Keratinocyte (primary cell): ENCODE measurements around the gene SLC6A19. TPM values are rescaled to one million over a fixed set of nuclear protein-coding genes. Genes with fewer than 3 reads are reported as not detected.

ENCODE experiments used
- DNase-seq: peaks from one replicate; pipeline ENCODE4 v3.0.0-alpha.2; 2011; ENCODE audit warnings: low read depth, missing footprints, low spot score
- FAIRE-seq: peaks from 2 replicates; lab custom pipeline; 2011; peaks lifted over from hg19 to GRCh38; lab: Jason Lieb, UNC
- H2AFZ ChIP-seq: 2 replicates; pipeline ENCODE4 v1.6.0; 2012; ENCODE audit warnings: low read length, control low read depth, inconsistent platforms; ENCODE audit not compliant: control insufficient read depth
- H3K27ac ChIP-seq: 2 replicates; pipeline ENCODE4 v1.5.1; 2011; ENCODE audit warnings: low read length; ENCODE audit not compliant: control insufficient read depth, insufficient read depth
- H3K27me3 ChIP-seq: 3 replicates; pipeline ENCODE4 v1.6.0; 2011; ENCODE audit warnings: low read length; ENCODE audit not compliant: control insufficient read depth, insufficient read depth; ENCODE audit errors: extremely low read depth
- H3K36me3 ChIP-seq, 2 experiments: 2 replicates in 1 of 2; 3 replicates in 1 of 2; pipeline ENCODE4 v1.5.1; 2011; ENCODE audit warnings: low read length in 2 of 2, mild to moderate bottlenecking in 1 of 2; ENCODE audit not compliant: control insufficient read depth in 2 of 2, insufficient read depth in 2 of 2; ENCODE audit errors: extremely low read depth in 1 of 2
- H3K4me1 ChIP-seq: 3 replicates; pipeline ENCODE4 v1.5.1; 2011; ENCODE audit warnings: low read length; ENCODE audit not compliant: control insufficient read depth, insufficient read depth; ENCODE audit errors: extremely low read depth
- H3K4me2 ChIP-seq: 3 replicates; pipeline ENCODE4 v1.6.0; 2011; ENCODE audit warnings: low read depth, low read length; ENCODE audit not compliant: control insufficient read depth, insufficient read depth; ENCODE audit errors: extremely low read depth
- H3K4me3 ChIP-seq, 3 experiments: fragments of 200-600 bp in 1 of 3; sonication (generic) in 1 of 3; 2 replicates in 2 of 3; 3 replicates in 1 of 3; pipeline ENCODE4 v1.5.1; 2011 to 2016; ENCODE audit warnings: low read length in 3 of 3, mild to moderate bottlenecking in 3 of 3, control low read depth in 2 of 3, inconsistent platforms in 1 of 3, low read depth in 1 of 3, mixed read lengths in 1 of 3, mixed run types in 1 of 3, moderate library complexity in 1 of 3; ENCODE audit not compliant: control insufficient read depth in 2 of 3, insufficient read depth in 2 of 3; ENCODE audit errors: extremely low read depth in 1 of 3
- H3K79me2 ChIP-seq: 2 replicates; pipeline ENCODE4 v1.6.0; 2012; ENCODE audit warnings: low read length; ENCODE audit not compliant: control insufficient read depth, insufficient read depth
- H3K9ac ChIP-seq: 3 replicates; pipeline ENCODE4 v1.6.0; 2011; ENCODE audit warnings: low read length; ENCODE audit not compliant: control insufficient read depth, insufficient read depth; ENCODE audit errors: extremely low read depth
- H3K9me1 ChIP-seq: 3 replicates; pipeline ENCODE4 v1.6.0; 2011; ENCODE audit warnings: low read length; ENCODE audit not compliant: control insufficient read depth, insufficient read depth; ENCODE audit errors: extremely low read depth
- H3K9me3 ChIP-seq: 2 replicates; pipeline ENCODE4 v1.5.1; 2012; ENCODE audit warnings: low read depth, low read length; ENCODE audit not compliant: control insufficient read depth
- H4K20me1 ChIP-seq: 3 replicates; pipeline ENCODE4 v1.6.0; 2011; ENCODE audit warnings: low read length; ENCODE audit not compliant: control insufficient read depth, insufficient read depth; ENCODE audit errors: extremely low read depth
- CTCF ChIP-seq, 3 experiments: IDR thresholded peaks in 1 of 3; conservative IDR thresholded peaks in 1 of 3; optimal IDR thresholded peaks in 1 of 3; 2 replicates in 2 of 3; 3 replicates in 1 of 3; pipeline versions ENCODE3 to v1.5.1; 2011; ENCODE audit warnings: low read length in 3 of 3, mild to moderate bottlenecking in 3 of 3, moderate library complexity in 2 of 3, control low read depth in 1 of 3, inconsistent platforms in 1 of 3; ENCODE audit not compliant: insufficient read depth in 2 of 3; ENCODE audit errors: extremely low read depth in 1 of 3
- EZH2 ChIP-seq: IDR thresholded peaks from one replicate; pipeline ENCODE4 v1.6.1; 2012; ENCODE audit warnings: inconsistent platforms, mild to moderate bottlenecking, low read length, moderate library complexity
- dilution Hi-C: fragments of 300-500 bp; cut with MboI; formaldehyde crosslinking; loops from one replicate; pipeline ENCODE4 v1.7.0; 2020; ENCODE audit warnings: low sequenced_read_pairs; ENCODE audit not compliant: extremely low pct_ligation_motif_present
- polyA plus RNA-seq, 5 experiments: library from polyadenylated mRNA; depleted of rRNA in 3 of 5; stranded (reverse) in 3 of 5; stranded (forward) in 1 of 5; unstranded in 1 of 5; fragments of >200 nt; gene quantifications; 1 replicate in 1 of 5; 2 replicates in 3 of 5; 3 replicates in 1 of 5; pipeline versions ENCODE4 v1.2.1 to v1.2.3, GENCODE V29; 2011 to 2012; ENCODE audit warnings: missing spikeins in 2 of 5, low read depth in 1 of 5, low replicate concordance in 1 of 5

Gene SLC6A19
- polyA plus RNA-seq, 1 donor (not counting 4 experiments of a cell fraction or from before 2014, with no cell fraction given): not detected

GRCh38 chr5:1212881-1213280 is 11.5 kb downstream of the SLC6A19 start:
- H3K9ac ChIP-seq: no peak overlapping the region
- H3K27ac ChIP-seq: no peak overlapping the region
- DNase-seq (no peak), FAIRE-seq (no peak)
- H3K4me1 ChIP-seq: no peaks in the 10 kb centered on the region
- no peaks in the 10 kb centered on the region for H3K36me3 ChIP-seq
- H3K4me3 ChIP-seq: no peak overlapping the region
- H3K9me3 ChIP-seq: peaks cover 13% of the 10 kb centered on the region
- no peak overlapping the region for H3K4me2 ChIP-seq
- H3K27me3 ChIP-seq: peaks cover 3% of the 10 kb centered on the region
- dilution Hi-C loops: no loop called here
- no peaks in the 10 kb centered on the region for H4K20me1 ChIP-seq
- H3K9me1 ChIP-seq: no peaks in the 10 kb centered on the region
- TF ChIP-seq EZH2 (no peak), CTCF (optimal IDR thresholded peaks at IDR 0.05 in 1 of 3, IDR thresholded peaks at IDR 0.05 in 1 of 3, conservative IDR thresholded peaks at IDR 0.05 in 1 of 3; ENCODE audit: extremely low read depth in 1 of 3, insufficient read depth in 2 of 3, low read length in 3 of 3) (no peak)
- H2AFZ ChIP-seq: no peak overlapping the region
- H3K79me2 ChIP-seq: no peaks in the 10 kb centered on the region

GRCh38 chr5:1213508-1214162 is 12.2 kb downstream of the SLC6A19 start:
- TF ChIP-seq EZH2 (no peak), CTCF (optimal IDR thresholded peaks at IDR 0.05 in 1 of 3, IDR thresholded peaks at IDR 0.05 in 1 of 3, conservative IDR thresholded peaks at IDR 0.05 in 1 of 3; ENCODE audit: extremely low read depth in 1 of 3, insufficient read depth in 2 of 3, low read length in 3 of 3) (no peak)
- Histone ChIP-seq H3K36me3 (no peaks in the 10 kb centered on the region), H3K4me3 (no peak overlapping the region), H3K9ac (no peak overlapping the region), H2AFZ (no peak overlapping the region), H3K4me2 (no peak overlapping the region), H3K27ac (no peak overlapping the region), H4K20me1 (no peaks in the 10 kb centered on the region), H3K4me1 (no peaks in the 10 kb centered on the region), H3K9me1 (no peaks in the 10 kb centered on the region), H3K79me2 (no peaks in the 10 kb centered on the region), H3K27me3 (peaks cover 3% of the 10 kb centered on the region), H3K9me3 (peaks cover 13% of the 10 kb centered on the region)
- dilution Hi-C loops: no loop called here
- FAIRE-seq (no peak), DNase-seq (no peak)
